HG03159 (cell line): Measurements from ENCODE around the gene FOXO4.

Experiments
- ATAC-seq: cut with Tn5 transposase; IDR thresholded peaks from one replicate; pipeline ENCODE4 v1.9.1; 2021; ENCODE audit warnings: mild to moderate bottlenecking, moderate library complexity; ENCODE audit not compliant: unreplicated experiment

The FOXO4 gene

GRCh38 chrX:71131510-71131909, 35.9 kb downstream of the FOXO4 start:
- ATAC-seq: no peak

GRCh38 chrX:71140440-71140839, 44.8 kb downstream of the FOXO4 start:
- no peak for ATAC-seq

GRCh38 chrX:71143508-71143907, 47.9 kb downstream of the FOXO4 start:
- no peak for ATAC-seq

GRCh38 chrX:71144651-71145050, 49.0 kb downstream of the FOXO4 start, which contains the start of gene NLGN3:
Gene NLGN3 (plus strand): TSS chrX:71144841. CDS start chrX:71147750, 2,909 bp downstream.
- no peak for ATAC-seq

GRCh38 chrX:71147496-71148277, 52.0 kb downstream of the FOXO4 start:
- ATAC-seq: no peak

- no peak for ATAC-seq
Measured at GRCh38 chrX:71148278-71148663, 52.6 kb downstream of the FOXO4 start.

DNA sequence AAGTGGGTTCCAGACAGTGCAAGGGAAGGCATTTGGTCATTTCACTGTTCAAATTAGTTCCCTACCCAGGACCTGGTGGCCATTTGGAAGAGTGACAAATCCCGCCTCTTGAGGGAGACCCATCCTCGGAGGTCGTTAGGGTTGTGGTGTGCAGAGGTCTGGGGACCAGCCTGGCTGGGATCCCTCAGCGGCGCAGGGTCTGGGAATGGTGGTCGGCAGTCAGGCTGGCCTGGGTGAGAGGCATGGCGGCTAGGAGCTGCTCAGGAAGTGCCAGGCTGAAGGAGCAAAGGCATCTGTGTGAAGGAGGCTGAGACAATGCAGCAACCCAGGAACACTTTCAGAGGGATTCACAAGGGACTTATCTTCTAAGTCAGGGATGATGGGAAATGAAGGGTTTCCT, 55.7 kb downstream of the FOXO4 start:
- ATAC-seq: no peak
